ENCODE measurements around the gene RAB36.

RAB36 gene

GRCh38 chr22:23126165-23127054 lies 18.9 kb upstream of the RAB36 start:
- no peak for TF ChIP-seq CTCF (IDR thresholded peaks at IDR 0.05; ENCODE audit: control insufficient read depth, extremely low read depth, insufficient read depth)
- H3K4me3 ChIP-seq (ENCODE audit: low read depth, low read length), result no peak overlapping the region
- no peak for DNase-seq (ENCODE audit: low read depth)

DNA sequence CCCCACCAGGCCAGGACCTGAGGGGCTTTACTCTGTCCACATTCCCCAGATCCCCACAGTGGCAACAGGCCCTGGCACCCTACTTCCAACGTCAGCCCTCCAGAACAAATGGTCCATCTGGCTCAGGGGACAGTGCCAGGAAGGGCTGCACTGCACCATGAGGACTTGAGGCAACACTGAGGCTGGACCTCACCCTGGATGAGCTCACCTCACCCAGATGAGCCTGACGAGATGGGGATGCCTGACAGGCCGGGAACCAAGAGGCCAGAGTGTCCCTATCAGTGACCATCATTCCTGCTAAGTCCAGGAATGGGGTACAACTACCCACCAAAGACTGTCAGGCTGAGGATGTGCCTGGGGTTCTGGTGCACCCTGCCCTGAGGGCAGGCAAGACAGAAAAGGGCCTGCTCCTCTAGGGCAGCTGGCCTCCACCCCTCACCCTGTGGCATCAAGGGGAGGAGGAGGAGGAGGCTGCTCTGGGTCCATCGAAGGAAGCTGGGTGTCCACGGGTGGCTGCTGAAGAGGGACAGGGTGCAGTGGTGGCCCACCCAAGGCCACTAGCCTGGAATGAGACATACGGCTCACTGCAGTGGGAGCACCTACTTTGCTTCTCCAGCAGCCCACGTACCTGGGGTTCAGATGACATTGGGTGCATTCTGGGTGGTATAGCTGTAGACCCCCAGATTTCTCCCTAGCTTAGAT lies 18.1 kb upstream of the RAB36 start:
- no peak overlapping the region for H3K4me3 ChIP-seq (ENCODE audit: low read depth, low read length)
- no peak for TF ChIP-seq CTCF (IDR thresholded peaks at IDR 0.05; ENCODE audit: control insufficient read depth, extremely low read depth, insufficient read depth)
- DNase-seq (ENCODE audit: low read depth), result no peak

- no peak for TF ChIP-seq CTCF (IDR thresholded peaks at IDR 0.05; ENCODE audit: control insufficient read depth, extremely low read depth, insufficient read depth)
- DNase-seq (ENCODE audit: low read depth), result no peak
- no peak overlapping the region for H3K4me3 ChIP-seq (ENCODE audit: low read depth, low read length)
Observed at GRCh38 chr22:23127788-23128187, 17.5 kb upstream of the RAB36 start.

DNA sequence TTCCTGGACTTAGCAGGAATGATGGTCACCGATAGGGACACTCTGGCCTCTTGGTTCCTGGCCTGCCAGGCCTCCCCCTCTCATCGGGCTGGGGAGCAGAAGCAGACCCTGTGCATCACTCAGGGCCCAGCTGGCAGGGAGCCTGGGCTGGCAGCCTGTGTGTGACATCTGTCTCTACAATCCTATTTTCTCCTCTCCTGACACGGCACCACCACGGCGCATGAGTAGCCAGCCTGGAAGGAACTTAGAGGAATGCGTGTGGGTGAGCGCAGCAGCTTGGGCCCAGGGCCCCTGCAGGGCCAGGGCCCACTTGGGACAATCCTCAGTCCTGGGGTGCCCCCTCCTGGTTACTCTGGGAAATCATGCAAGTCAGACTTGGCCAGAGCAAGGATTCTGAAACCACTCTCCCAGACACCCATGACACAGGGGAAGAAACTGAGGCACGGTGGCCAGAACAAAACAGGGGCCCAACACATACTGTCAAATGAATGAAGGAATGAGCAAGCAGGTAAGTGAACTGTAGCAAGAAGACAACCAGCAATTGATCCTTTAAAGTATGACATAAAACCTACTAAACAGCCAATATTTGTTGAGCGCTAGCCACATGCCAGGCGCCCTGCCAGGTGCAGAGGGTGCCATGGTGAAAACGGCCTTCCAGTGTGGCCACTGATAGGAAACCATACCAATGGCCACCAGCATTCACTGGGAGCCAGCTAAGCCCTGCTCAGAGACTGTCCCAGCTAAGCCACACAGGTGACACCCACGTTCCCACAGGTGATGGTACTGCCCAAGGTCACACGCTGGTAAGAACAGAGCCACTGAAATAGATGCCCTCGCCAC lies 16.8 kb upstream of the RAB36 start:
- no peak overlapping the region for H3K4me3 ChIP-seq (ENCODE audit: low read depth, low read length)
- peak; percentile 67 for TF ChIP-seq CTCF (IDR thresholded peaks at IDR 0.05; ENCODE audit: control insufficient read depth, extremely low read depth, insufficient read depth)
- DNase-seq (ENCODE audit: low read depth), result no peak

- DNase-seq (ENCODE audit: low read depth), result no peak
- TF ChIP-seq CTCF (IDR thresholded peaks at IDR 0.05; ENCODE audit: control insufficient read depth, extremely low read depth, insufficient read depth), result no peak
- H3K4me3 ChIP-seq (ENCODE audit: low read depth, low read length), result no peak overlapping the region
Observed at GRCh38 chr22:23129149-23129548, 16.1 kb upstream of the RAB36 start.

- no peak for TF ChIP-seq CTCF (IDR thresholded peaks at IDR 0.05; ENCODE audit: control insufficient read depth, extremely low read depth, insufficient read depth)
- no peak for DNase-seq (ENCODE audit: low read depth)
- H3K4me3 ChIP-seq (ENCODE audit: low read depth, low read length), result no peak overlapping the region
Observed at GRCh38 chr22:23130697-23131096, 14.6 kb upstream of the RAB36 start.
